ENCODE results near the gene TBRG4.

Gene TBRG4

DNA sequence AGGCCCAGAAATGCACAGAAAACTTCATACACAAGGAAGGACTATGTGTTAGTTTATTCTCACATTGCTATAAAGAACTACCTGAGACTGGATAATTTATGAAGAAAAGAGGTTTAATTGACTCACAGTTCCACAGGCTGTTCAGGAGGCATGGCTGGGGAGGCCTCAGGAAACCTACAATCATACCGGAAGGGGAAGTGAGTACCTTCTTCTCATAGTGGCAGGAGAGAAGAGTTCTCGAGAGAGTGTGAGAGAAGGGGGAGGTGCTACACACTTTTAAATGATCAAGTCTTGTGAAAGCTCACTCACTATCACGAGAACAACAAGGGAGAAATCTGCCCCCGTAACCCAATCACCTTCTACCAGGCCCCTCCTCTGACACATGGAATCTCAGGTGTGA lies 29.3 kb upstream of the TBRG4 start:
- no peak for DNase-seq

- no peak for DNase-seq
Measured at GRCh38 chr7:45138433-45139267, 27.2 kb upstream of the TBRG4 start.

GRCh38 chr7:45136106-45137060 lies 24.9 kb upstream of the TBRG4 start:
- peak; percentile 54 for DNase-seq

- no peak for DNase-seq
Measured at GRCh38 chr7:45133877-45134276, 22.4 kb upstream of the TBRG4 start.

- no peak for DNase-seq
Measured at GRCh38 chr7:45133352-45133751, 21.9 kb upstream of the TBRG4 start.

DNA sequence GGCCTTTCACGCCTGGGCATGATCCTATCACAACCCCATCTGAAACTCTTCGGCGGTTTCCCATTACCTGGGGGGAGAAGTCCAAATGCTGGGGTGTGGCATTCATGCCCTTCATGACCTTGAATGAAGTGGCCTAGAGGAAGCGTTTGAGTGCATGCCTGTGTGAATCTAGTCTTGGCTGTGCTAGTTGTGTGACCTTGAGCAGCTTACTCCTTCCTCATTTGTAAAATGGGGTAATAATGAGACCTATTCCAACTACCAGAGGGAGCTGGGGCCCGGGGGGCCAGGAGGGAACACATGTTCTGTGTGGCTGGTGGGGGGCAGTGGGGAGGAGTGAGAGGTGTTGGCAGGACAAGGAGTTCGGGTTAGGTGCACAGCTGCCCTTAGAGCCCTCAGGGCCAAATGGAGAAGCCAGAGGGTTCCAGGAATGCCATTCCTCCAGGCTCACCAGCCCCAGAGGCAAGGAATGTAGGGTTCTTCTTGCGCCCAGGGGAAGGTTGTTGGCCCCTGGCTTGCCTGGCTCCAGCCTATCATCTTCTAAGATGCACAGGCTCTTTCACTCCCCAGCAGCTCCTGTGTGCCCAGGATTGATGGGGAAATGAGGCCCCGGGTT lies 21.3 kb upstream of the TBRG4 start:
- DNase-seq, result no peak

DNA sequence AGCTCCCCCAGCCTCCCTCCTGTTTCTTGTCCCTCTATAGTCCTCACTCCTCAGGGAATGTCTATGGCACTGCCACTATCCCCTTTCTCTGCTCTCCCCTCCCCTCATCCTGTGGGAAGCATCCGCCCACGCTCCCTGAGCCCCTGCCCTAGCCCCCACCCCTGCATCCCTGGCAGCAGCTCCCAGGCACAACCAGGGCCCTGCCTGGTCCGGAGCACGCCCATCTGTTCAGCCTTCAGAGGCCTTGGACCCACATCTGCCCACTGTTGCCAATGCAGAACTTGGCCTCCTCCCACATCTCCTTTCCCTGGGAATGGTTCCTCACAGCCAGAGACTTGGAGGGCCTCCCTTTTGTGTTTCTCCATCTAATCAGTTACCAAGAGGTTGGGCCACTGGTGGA lies 20.4 kb upstream of the TBRG4 start:
- no peak for DNase-seq

- no peak for DNase-seq
Measured at GRCh38 chr7:45130910-45131309, 19.4 kb upstream of the TBRG4 start.

DNA sequence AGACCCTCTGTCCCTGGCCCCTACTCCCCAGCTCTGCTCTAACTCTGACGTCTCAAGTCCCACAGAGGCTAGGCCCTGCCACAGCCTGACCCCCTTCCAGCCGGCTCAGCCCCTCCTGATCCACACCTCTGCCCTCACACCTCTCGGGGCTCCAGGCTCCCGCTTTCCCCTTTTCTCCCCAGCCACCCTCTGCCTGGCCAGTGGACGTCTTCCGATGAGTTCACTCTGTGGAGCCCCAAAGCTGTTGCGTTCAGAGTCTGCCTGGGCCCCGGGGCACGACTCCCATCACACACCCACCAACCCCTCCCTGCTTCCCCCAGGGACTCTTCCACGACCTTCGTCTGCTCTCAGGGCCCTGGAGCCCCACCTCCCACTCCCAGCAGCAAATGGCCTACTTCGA lies 18.4 kb upstream of the TBRG4 start:
- DNase-seq, result no peak

GRCh38 chr7:45129181-45129800 lies 17.8 kb upstream of the TBRG4 start:
- no peak for DNase-seq

GRCh38 chr7:45126920-45127319 lies 15.4 kb upstream of the TBRG4 start:
- no peak for DNase-seq

- DNase-seq, result no peak
Measured at GRCh38 chr7:45126201-45126600, 14.7 kb upstream of the TBRG4 start.

DNA sequence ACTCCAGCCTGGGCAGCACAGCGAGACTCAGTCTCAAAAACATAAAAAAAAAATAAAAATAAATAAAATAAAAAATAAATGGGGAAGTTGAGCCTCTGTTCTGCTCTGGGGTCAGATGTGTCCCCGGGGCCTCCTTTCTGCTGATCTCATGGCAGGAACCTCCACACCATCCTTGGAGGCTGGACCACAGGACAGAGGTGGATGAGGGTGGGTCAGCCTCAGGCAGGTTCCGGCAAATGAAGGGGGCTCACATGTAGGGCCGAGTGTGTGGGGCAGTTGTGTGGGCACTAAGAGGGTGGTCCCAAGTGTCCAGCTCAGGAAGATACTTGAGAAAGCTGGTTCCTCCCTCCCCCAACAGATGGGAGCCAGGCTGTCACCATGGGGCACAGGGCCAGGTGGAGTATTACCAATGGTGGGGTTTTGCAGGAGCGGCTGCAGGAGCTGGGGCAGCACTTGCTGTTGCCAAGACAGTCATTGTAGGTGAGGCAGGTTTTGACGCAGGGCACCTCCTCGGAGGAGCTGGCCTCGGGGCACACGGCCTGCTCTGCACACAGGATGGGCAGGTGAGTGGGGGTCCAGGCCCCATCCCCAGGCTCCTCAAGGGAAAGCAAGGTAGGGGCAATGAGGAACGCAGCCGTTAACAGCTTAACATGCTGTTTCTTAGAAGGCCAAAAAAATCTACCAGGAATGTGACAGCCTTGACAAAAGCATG lies 13.9 kb upstream of the TBRG4 start:
- no peak for DNase-seq

DNA sequence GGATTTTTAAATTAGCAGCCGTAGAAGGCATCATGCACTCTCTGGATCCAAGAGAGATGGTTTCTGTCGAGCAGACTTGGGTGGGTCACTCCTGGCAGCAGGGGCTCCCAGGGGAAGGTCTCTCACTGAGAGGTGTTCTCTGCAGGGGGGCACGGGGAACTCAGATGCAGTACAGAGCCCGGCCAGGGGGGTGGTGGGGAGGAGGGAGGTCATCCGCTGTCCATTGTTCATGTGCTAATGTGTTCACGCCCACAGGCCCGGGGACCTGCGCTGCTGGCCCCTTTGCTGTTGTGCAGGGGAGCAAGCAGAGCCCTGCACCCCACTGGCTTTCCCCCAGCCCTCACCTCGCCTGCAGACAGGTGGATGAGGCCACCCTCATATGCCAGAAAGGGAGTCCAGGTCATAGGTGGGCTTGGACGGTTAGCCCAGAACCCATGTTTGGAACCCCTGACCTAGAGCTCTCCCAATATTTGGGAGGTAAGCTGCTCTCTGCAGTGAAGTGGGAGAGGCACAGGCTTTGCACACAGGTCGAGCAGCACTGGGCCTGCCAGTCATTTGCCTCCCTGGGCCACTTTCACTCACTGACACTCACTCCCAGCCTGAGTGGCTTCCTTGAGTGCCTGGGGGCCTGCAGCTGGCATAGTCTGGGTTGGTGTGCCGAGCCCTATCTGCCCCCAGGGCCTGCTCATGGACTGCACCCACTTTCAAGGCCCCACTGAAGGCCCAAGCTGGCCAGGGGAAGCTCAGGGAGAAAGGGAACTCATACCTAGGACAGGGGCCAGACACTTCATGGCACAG lies 12.6 kb upstream of the TBRG4 start:
- no peak for DNase-seq

GRCh38 chr7:45122975-45123860 lies 11.7 kb upstream of the TBRG4 start:
- no peak for DNase-seq

DNA sequence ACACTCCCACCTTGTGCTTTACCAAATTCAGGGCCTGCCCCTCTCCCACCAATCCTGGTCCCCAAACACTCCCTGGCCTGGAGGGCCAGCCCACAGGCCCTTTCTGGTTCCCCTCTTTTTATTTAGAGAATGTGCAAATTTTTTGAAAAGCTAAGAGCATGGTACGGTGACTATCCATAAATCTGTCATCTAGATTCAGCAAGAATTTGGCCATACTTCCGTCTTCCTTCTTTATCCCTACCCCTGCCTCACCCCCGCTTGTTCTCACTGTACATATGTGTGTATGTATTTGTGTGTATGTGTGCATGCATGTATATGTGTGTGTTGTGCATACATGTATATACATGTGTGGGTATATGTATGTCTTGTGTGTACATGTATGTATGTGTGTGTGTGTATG lies 8.1 kb upstream of the TBRG4 start:
- DNase-seq, result no peak

DNA sequence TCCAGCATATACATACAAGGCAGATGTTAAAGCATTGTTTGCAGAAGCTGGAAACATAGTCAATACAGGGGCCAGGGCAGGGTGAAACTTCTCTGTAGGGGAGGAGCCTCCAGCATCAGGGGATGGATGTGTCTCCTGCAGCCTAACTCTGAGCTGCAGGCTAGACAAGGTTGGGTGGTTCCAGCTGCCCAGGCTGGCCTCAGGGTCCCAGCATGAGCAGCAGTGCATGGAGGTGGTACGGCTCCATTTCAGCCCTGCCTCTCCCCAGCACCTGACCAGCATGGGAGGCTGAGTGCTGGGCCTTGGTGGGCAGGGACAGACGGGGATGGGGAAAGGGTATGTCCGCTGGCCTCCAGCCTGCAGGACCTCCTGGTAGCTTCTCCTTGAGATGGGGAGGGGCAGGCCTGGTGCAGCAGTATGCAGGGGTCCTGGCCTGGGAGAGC lies 7.4 kb upstream of the TBRG4 start:
- no peak for DNase-seq

GRCh38 chr7:45118292-45118691 lies 6.8 kb upstream of the TBRG4 start:
- no peak for DNase-seq

GRCh38 chr7:45117582-45117981 lies 6.1 kb upstream of the TBRG4 start:
- no peak for DNase-seq

- no peak for DNase-seq
Measured at GRCh38 chr7:45116048-45116447, 4.6 kb upstream of the TBRG4 start.

All from stimulated activated naive CD4-positive, alpha-beta T cell treated with Interleukin-2 at 50 U/mL for 16 hours (primary cell).